HAP-1 (cell line): Measurements from ENCODE around the gene UBXN10.
A peak's percentile ranks its signal among the peaks of the same experiment; 100 is the strongest.
"Not testable (repeated sequence)": the region's sequence is repeated elsewhere in the genome, so short reads cannot be mapped to it uniquely, and the experiment has no call there.

Experiments used
- DNase-seq, 2 experiments: peaks; one replicate each; pipeline ENCODE4 v3.0.0-alpha.2; 2016 to 2020; ENCODE audit warnings: low spot score in 2 of 2
- H3K27me3 ChIP-seq: fragments of 250-450 bp; sonication (Bioruptor Pico); 2 replicates; pipeline ENCODE4 v1.5.1; 2020; ENCODE audit warnings: low read depth, mild to moderate bottlenecking, moderate library complexity
- H3K36me3 ChIP-seq: fragments of 250-450 bp; sonication (Bioruptor Pico); replicated peaks from 2 replicates; pipeline ENCODE4 v1.5.1; 2020; ENCODE audit warnings: mild to moderate bottlenecking
- H3K4me1 ChIP-seq: fragments of 250-450 bp; sonication (Bioruptor Pico); 2 replicates; pipeline ENCODE4 v1.5.1; 2020; ENCODE audit warnings: mild to moderate bottlenecking
- H3K4me3 ChIP-seq: fragments of 250-450 bp; sonication (Bioruptor Pico); 2 replicates; pipeline ENCODE4 v1.5.1; 2020; ENCODE audit warnings: mild to moderate bottlenecking, moderate library complexity
- H3K9me3 ChIP-seq: fragments of 250-450 bp; sonication (Bioruptor Pico); 2 replicates; pipeline ENCODE4 v1.5.1; 2020; ENCODE audit warnings: mild to moderate bottlenecking, moderate library complexity
- in situ Hi-C: fragments of 300-500 bp; cut with MboI; formaldehyde crosslinking; loops from 3 replicates; pipeline ENCODE4 v1.14.3; 2020; ENCODE audit warnings: low sequenced_read_pairs, inconsistent platforms, mixed read lengths

Gene UBXN10

DNA sequence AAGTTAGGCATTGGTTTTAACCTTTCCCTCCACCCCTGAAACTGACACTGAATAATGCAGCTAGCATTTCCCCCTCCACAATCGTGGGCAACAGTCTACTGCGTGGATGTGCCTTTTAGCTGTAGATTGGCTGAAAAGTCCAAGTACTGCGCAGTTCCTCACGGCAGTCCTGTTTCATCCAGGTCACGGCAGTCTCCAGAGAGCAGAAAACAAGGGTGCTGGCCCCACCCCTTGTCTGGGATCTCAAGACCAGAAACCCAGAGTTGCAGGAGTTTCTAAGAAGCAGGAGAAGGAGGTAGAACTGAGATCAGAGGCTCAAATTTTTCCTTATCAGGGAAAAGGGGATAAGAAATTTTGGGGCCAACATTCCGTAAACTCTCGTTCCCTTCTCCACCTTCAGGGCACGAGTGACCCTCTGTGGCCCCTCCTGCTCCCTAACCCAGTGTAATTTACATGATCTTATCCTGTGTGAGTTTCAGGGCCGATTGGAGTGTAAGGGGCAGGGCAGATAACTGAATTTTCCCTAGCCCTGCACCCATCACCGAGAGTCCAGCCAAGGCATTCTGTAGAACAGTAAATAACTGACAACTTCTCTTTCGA is 26.3 kb downstream of the UBXN10 start:
- no peaks in the 10 kb centered on the region for H3K9me3 ChIP-seq
- DNase-seq: no peak
- no peaks in the 10 kb centered on the region for H3K4me1 ChIP-seq
- no peaks in the 10 kb centered on the region for H3K36me3 ChIP-seq
- no peak overlapping the region for H3K4me3 ChIP-seq
- peaks cover 18% of the 10 kb centered on the region for H3K27me3 ChIP-seq
- in situ Hi-C loops: no loop called here

DNA sequence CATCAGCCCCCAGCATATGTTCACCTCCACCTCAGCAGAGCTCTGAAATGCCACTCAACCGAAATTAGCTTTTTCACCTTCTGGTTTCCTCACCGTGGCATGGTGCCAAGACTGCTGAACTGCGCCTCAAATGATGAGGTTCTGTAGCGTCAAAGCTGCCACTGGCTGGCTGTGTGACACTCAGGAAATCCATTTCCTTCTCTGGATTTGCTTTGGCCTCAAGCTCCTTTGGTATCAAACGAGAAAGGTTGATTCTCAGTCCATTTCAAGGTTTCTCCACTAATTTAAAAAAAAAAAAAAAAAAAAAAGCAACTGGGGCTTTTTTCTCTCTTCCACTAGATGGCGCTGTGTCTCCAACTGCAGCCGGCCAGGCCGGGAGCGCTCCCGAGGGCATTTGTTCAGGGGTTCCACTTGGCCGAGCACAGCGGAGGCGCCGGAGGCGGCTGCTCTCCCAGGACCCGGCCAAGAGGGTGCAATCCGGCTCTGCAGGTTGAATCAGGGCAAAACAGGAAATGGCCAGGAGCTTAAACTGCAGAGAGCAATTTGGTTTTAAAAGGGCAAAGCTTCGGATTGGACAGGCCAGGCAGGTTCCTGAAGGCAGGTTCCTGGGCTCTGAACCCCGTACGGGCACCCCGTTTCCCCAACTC is 26.9 kb downstream of the UBXN10 start:
- no peak overlapping the region for H3K4me3 ChIP-seq
- peak; percentile 31 to 79 for DNase-seq
- no peaks in the 10 kb centered on the region for H3K4me1 ChIP-seq
- H3K9me3 ChIP-seq: no peaks in the 10 kb centered on the region
- H3K36me3 ChIP-seq: no peaks in the 10 kb centered on the region
- in situ Hi-C loops: no loop called here
- H3K27me3 ChIP-seq: peaks cover 18% of the 10 kb centered on the region

DNA sequence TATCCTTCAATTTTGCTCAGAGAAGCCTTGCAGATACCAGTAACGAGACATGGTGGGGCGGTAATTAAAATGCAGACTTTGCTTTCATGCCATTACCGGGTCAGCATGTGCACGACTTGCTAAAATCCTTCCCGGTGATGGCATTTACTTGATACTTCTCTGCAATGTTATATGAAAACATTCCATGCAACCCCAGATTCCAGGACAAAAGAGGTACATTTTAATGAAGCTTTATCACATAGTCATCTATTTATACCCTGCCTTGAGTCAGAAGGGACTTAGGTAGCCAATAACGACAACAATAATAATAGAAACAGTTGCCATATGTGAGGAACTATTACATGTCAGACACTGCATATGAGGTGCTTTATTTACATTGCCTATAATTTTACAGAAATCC is 29.8 kb downstream of the UBXN10 start:
- no peaks in the 10 kb centered on the region for H3K9me3 ChIP-seq
- no peaks in the 10 kb centered on the region for H3K36me3 ChIP-seq
- DNase-seq: no peak
- in situ Hi-C loops: loop anchor here (5.0 kb wide), 1 partner anchor 277 kb away; no protein-coding TSS in a partner anchor
- H3K4me3 ChIP-seq: no peak overlapping the region
- no peaks in the 10 kb centered on the region for H3K4me1 ChIP-seq
- peaks cover 31% of the 10 kb centered on the region for H3K27me3 ChIP-seq

DNA sequence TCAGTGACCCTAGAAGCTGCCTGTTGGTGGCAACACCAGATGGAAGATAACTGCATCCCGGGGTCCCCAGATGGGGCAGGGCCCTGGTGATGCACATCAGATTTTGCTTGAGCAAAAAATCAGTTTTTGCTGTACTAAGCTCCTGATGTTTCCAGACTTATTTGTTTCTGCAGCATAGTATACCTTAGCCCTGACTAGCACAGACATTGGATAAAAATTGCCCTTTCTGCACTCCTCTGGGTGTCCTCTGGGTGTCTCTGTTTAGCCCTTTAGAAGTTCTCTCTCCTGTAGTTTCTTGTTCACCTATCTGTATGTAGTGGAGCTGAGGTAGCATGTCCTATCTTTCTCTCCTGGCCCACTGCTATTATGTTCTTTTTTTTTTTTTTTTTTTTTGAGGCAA is 30.7 kb downstream of the UBXN10 start:
- Histone ChIP-seq H3K4me3 (no peak overlapping the region), H3K36me3 (no peaks in the 10 kb centered on the region), H3K27me3 (peaks cover 32% of the 10 kb centered on the region), H3K9me3 (no peaks in the 10 kb centered on the region), H3K4me1 (no peaks in the 10 kb centered on the region)
- in situ Hi-C loops: loop anchor here (5.0 kb wide), 1 partner anchor 276 kb away; no protein-coding TSS in a partner anchor
- DNase-seq: peak in 1 of 2 experiments; percentile 10

- H3K4me3 ChIP-seq, DNase-seq, H3K4me1 ChIP-seq, H3K9me3 ChIP-seq, H3K36me3 ChIP-seq: not testable (repeated sequence)
- H3K27me3 ChIP-seq: peaks cover 22% of the 10 kb centered on the region
- in situ Hi-C loops: loop anchor here (5.0 kb wide), 1 partner anchor 273 kb away; no protein-coding TSS in a partner anchor
Measured at GRCh38 chr1:20219053-20219452, 33.2 kb downstream of the UBXN10 start.

DNA sequence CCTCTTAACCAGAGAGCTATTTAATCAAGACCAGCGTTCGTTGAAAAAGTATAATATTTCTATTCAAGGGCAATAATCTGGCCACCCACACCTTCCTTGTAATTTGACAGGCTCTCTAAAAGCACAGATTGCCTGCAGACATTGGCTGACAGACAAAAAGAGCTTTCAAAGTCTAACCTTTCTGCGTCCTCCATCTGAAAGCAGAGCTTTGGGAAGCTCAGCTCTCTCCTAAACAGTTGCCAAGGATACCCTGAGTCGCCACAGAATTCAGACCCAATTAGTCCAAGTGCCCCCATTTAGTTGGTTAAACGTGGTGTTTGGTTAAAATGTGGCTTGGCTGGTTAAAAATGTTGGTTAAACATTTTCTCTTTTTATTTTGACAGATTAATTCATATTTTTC is 34.1 kb downstream of the UBXN10 start:
- no peaks in the 10 kb centered on the region for H3K9me3 ChIP-seq
- H3K4me1 ChIP-seq: no peaks in the 10 kb centered on the region
- H3K4me3 ChIP-seq: no peak overlapping the region
- H3K36me3 ChIP-seq: no peaks in the 10 kb centered on the region
- no peak for DNase-seq
- in situ Hi-C loops: no loop called here
- peaks cover 19% of the 10 kb centered on the region for H3K27me3 ChIP-seq

DNA sequence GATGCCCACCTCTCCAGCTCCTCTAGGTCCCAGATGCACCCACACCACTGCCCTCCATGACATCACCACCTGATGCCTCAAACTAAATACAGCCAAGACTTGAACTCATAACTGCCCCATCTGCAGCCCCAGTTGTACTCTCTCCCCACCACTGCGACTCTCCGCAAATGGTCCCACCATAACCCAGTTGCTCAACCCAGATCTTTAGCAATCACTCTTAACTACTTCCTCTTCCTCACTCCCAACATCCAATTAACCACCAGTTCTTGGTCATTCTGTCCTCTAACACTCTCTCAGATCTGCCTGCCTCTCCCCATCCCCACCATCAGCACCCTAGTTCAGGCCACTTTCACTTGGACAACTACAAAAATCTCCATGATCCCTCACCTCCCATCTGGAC is 37.2 kb downstream of the UBXN10 start:
- Histone ChIP-seq H3K4me1 (no peaks in the 10 kb centered on the region), H3K9me3 (no peaks in the 10 kb centered on the region), H3K27me3 (peaks cover 25% of the 10 kb centered on the region), H3K4me3 (no peak overlapping the region), H3K36me3 (no peaks in the 10 kb centered on the region)
- DNase-seq: no peak
- in situ Hi-C loops: no loop called here

DNA sequence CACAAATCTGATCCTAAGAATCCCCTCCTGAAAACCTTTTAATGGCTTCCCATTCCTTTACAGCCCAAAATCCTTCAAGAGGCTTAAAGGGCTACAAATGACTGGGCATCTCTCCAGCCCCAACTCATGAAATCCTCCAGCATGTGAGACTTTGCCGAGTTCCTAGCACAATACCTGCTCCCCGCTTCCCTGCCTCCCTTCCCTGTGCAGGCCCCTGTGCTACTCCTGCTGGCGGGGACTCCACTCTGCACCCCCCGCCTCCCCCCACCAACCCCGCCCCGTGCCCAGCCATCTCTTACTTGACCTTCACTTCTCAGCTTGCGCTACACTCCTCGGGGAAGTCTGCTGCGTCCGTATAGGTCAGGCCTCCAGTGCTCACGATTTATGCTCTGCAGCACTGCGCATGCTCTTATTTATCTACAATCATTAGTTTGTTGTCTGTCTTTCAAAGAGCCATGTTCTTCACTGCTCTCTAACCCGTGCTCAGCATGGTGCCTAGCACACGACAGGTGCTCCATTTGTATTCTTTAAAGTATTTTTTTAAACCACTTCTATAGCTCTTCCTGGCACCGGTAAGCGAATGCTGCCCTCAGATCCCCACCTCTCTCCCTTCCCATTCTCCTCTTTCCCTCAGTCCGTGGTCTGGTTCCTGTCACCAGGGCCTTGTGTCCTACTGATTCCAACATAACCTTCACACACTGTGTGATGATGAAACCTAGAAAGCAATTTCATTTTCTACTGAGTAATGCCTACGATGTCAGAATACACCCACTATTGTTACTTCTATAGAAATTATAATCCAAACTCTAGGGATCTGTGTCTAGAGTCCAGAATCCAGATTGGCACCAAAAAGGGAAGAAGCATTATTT is 37.9 kb downstream of the UBXN10 start:
- in situ Hi-C loops: no loop called here
- no peaks in the 10 kb centered on the region for H3K9me3 ChIP-seq

GRCh38 chr1:20224546-20224945 is 38.6 kb downstream of the UBXN10 start:
- no peak for DNase-seq
- H3K4me3 ChIP-seq: no peak overlapping the region
- no peaks in the 10 kb centered on the region for H3K4me1 ChIP-seq
- H3K36me3 ChIP-seq: no peaks in the 10 kb centered on the region
- no peaks in the 10 kb centered on the region for H3K9me3 ChIP-seq
- in situ Hi-C loops: no loop called here
- peaks cover 33% of the 10 kb centered on the region for H3K27me3 ChIP-seq

More for the DNA sequence above, 37.9 kb downstream of the UBXN10 start:
- no peaks in the 10 kb centered on the region for H3K36me3 ChIP-seq
- peaks cover 30% of the 10 kb centered on the region for H3K27me3 ChIP-seq
- H3K4me1 ChIP-seq: no peaks in the 10 kb centered on the region
- DNase-seq: no peak
- no peak overlapping the region for H3K4me3 ChIP-seq

DNA sequence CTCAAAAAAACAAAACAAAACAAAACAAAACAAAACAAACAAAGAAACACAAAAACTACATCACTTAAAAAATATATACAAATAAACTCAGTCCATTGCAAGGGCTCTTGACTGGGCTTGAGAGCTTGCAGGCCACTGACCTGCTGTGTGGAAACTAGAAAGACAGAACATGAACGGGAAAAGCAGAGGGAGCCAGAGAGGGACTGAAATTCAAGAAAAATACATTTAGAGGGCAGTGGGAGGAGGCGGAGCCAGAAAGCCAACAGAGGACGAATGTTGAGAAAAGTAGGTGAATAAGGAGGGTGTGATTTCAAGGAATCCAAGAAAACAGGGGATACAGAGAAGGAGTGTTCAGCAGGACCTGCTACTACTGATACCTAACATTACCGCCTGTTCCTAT is 41.8 kb downstream of the UBXN10 start:
- DNase-seq: no peak
- H3K4me3 ChIP-seq: no peak overlapping the region
- in situ Hi-C loops: no loop called here

GRCh38 chr1:20228314-20228825 is 42.5 kb downstream of the UBXN10 start:
- Histone ChIP-seq H3K36me3 (no peaks in the 10 kb centered on the region), H3K4me1 (no peaks in the 10 kb centered on the region), H3K9me3 (no peaks in the 10 kb centered on the region), H3K4me3 (no peak overlapping the region), H3K27me3 (peaks cover 21% of the 10 kb centered on the region)
- in situ Hi-C loops: no loop called here
- DNase-seq: no peak

More for the DNA sequence above, 41.8 kb downstream of the UBXN10 start:
- H3K27me3 ChIP-seq: peaks cover 21% of the 10 kb centered on the region
- no peaks in the 10 kb centered on the region for H3K4me1 ChIP-seq
- no peaks in the 10 kb centered on the region for H3K9me3 ChIP-seq
- H3K36me3 ChIP-seq: no peaks in the 10 kb centered on the region

- in situ Hi-C loops: no loop called here
- Histone ChIP-seq H3K4me3 (no peak overlapping the region), H3K4me1 (no peaks in the 10 kb centered on the region), H3K27me3 (peaks cover 24% of the 10 kb centered on the region), H3K9me3 (no peaks in the 10 kb centered on the region), H3K36me3 (no peaks in the 10 kb centered on the region)
- no peak for DNase-seq
Measured at GRCh38 chr1:20229171-20229570, 43.3 kb downstream of the UBXN10 start.

DNA sequence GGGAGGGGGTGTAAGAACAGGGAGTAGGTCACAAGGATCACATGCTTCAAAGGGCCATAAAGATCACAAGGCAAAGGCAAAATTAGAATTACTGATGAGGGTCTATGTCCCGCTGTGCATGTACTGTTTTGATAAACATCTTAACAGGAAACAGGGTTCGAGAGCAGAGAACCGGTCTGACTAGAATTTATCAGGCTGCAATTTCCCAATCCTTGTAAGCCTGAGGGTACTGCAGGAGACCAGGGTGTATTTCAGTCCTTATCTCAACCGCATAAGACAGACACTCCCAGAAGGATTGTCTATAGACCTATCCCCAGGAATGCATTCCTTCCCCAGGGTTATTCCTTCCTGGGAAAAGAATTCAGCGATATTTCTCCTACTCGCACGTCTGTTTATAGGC is 46.7 kb downstream of the UBXN10 start:
- not testable (repeated sequence) for H3K36me3 ChIP-seq

DNA sequence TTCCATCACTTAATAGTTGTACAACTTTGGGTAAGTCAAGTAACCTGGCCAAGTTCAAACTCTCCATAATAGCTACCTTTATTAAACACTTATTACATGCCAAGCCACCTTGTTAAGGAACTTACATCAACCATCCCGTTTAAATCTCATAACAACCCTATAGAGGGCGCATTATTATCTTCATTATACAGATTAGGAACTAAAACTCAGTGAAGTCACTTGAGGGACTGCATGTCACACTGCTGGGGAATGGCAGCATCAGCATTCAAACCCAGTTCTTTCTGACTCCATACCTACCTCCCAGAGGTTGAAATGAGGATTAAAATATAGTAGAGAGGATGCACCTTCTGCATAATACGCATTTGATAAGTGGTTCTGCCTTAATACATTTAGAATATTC is 47.5 kb downstream of the UBXN10 start:
- no peaks in the 10 kb centered on the region for H3K36me3 ChIP-seq
- H3K9me3 ChIP-seq: no peaks in the 10 kb centered on the region
- H3K4me1 ChIP-seq: no peaks in the 10 kb centered on the region
- peaks cover 27% of the 10 kb centered on the region for H3K27me3 ChIP-seq
- no peak overlapping the region for H3K4me3 ChIP-seq
- in situ Hi-C loops: no loop called here
- no peak for DNase-seq

More for the DNA sequence above, 46.7 kb downstream of the UBXN10 start:
- H3K4me1 ChIP-seq, DNase-seq, H3K4me3 ChIP-seq, H3K9me3 ChIP-seq, in situ Hi-C loops: not testable (repeated sequence)
- H3K27me3 ChIP-seq: peaks cover 29% of the 10 kb centered on the region
